Panc1 (cell line): ENCODE results near the gene CHMP6. TPM values are rescaled to one million over a fixed set of nuclear protein-coding genes. Genes with fewer than 3 reads are reported as not detected.
A peak's percentile ranks its signal among the peaks of the same experiment; 100 is the strongest.

Experiments
- ATAC-seq: fragments of 200-7000 bp; cut with Tn5 transposase; 2 replicates; pipeline ENCODE4 v1.9.1; 2020; ENCODE audit warnings: mild to moderate bottlenecking, moderate library complexity
- BruUV-seq: library from RNA; stranded (reverse); fragments of 400-500 nt; replicated peaks from 2 replicates; lab custom pipeline; 2021; lab: Mats Ljungman, UMichigan
- CTCF ChIA-PET: fragments of 300-600 bp; sonication (Branson Sonifier 250); formaldehyde crosslinking; loops from one replicate; lab custom pipeline; 2022; ENCODE audit warnings: antibody characterized with exemption; lab: Charles Lee
- POLR2A ChIA-PET: fragments of 300-600 bp; sonication (Branson Sonifier 250); formaldehyde crosslinking; loops from one replicate; lab custom pipeline; 2022; ENCODE audit warnings: antibody characterized with exemption; lab: Charles Lee
- DNase-seq: peaks from one replicate; pipeline ENCODE4 v3.0.0-alpha.2; 2010; ENCODE audit warnings: low read depth, low spot score
- H3K27ac ChIP-seq: 2 replicates; pipeline ENCODE4 v1.5.1; 2011; ENCODE audit warnings: mild to moderate bottlenecking, low read length, inconsistent platforms
- H3K27me3 ChIP-seq: fragments of 200-500 bp; sonication (Bioruptor generic); 2 replicates; pipeline ENCODE4 v1.6.0; 2014; ENCODE audit warnings: low read length, inconsistent platforms; ENCODE audit not compliant: control insufficient read depth, insufficient read depth
- H3K36me3 ChIP-seq: fragments of 200-500 bp; sonication (Bioruptor generic); 2 replicates; pipeline ENCODE4 v1.5.1; 2014; ENCODE audit warnings: inconsistent platforms, mild to moderate bottlenecking, low read length, moderate library complexity; ENCODE audit not compliant: control insufficient read depth, insufficient read depth
- H3K4me1 ChIP-seq: 2 replicates; pipeline ENCODE4 v1.5.1; 2011; ENCODE audit warnings: inconsistent platforms, mild to moderate bottlenecking, low read length, moderate library complexity; ENCODE audit not compliant: control insufficient read depth, insufficient read depth
- H3K4me3 ChIP-seq, 2 experiments: 2 replicates each; pipeline ENCODE4 v1.5.1; 2011 to 2012; ENCODE audit warnings: low read depth in 2 of 2, low read length in 2 of 2, mild to moderate bottlenecking in 2 of 2, inconsistent platforms in 1 of 2, moderate library complexity in 1 of 2
- H3K9me3 ChIP-seq: fragments of 200-500 bp; sonication (Bioruptor generic); 2 replicates; pipeline ENCODE4 v1.5.1; 2014; ENCODE audit warnings: low read depth, mild to moderate bottlenecking, inconsistent platforms, low read length, moderate library complexity; ENCODE audit not compliant: control insufficient read depth, insufficient read depth
- CTCF ChIP-seq: fragments of 450-650 bp; IDR thresholded peaks from 2 replicates; pipeline ENCODE4 v1.5.1; 2017; ENCODE audit warnings: mild to moderate bottlenecking
- POLR2AphosphoS5 ChIP-seq: IDR thresholded peaks from 2 replicates; pipeline ENCODE4 v1.6.1; 2012; ENCODE audit warnings: mild to moderate bottlenecking, low read depth, low read length, moderate library complexity
- SIN3A ChIP-seq: IDR thresholded peaks from 2 replicates; pipeline ENCODE4 v1.6.1; 2012; ENCODE audit warnings: low read depth, mild to moderate bottlenecking, low read length, moderate library complexity, borderline replicate concordance; ENCODE audit not compliant: insufficient read depth
- TCF7L2 ChIP-seq: IDR thresholded peaks from 2 replicates; pipeline ENCODE4 v1.6.1; 2011; ENCODE audit warnings: mild to moderate bottlenecking, low read depth, low read length, inconsistent platforms
- in situ Hi-C: cut with HindIII; loops from 2 replicates; pipeline ENCODE4 v1.10.0; 2016; ENCODE audit warnings: low sequenced_read_pairs, low pct_unique_long_range_greater_than_20kb
- intact Hi-C: fragments of 100-400 bp; cut with micrococcal nuclease; formaldehyde crosslinking; loops from one replicate; pipeline ENCODE4 v1.10.0; 2022; ENCODE audit not compliant: unreplicated experiment
- total RNA-seq: library from RNA; stranded (reverse); gene quantifications from one replicate; pipeline ENCODE4 v1.2.1, GENCODE V29; 2021; ENCODE audit not compliant: unreplicated experiment
- TF ChIP-seq, protein P1 (sequence below), 2 experiments: IDR thresholded peaks; 2 replicates each; pipeline ENCODE4 v1.6.1; 2011 to 2012; ENCODE audit warnings: low read depth in 2 of 2, control low read depth in 1 of 2, low read length in 1 of 2, mild to moderate bottlenecking in 1 of 2, moderate library complexity in 1 of 2; ENCODE audit not compliant: insufficient read depth in 1 of 2

Gene CHMP6
- total RNA-seq, 1 experiment from 2014 or later: 43.7 TPM

DNA sequence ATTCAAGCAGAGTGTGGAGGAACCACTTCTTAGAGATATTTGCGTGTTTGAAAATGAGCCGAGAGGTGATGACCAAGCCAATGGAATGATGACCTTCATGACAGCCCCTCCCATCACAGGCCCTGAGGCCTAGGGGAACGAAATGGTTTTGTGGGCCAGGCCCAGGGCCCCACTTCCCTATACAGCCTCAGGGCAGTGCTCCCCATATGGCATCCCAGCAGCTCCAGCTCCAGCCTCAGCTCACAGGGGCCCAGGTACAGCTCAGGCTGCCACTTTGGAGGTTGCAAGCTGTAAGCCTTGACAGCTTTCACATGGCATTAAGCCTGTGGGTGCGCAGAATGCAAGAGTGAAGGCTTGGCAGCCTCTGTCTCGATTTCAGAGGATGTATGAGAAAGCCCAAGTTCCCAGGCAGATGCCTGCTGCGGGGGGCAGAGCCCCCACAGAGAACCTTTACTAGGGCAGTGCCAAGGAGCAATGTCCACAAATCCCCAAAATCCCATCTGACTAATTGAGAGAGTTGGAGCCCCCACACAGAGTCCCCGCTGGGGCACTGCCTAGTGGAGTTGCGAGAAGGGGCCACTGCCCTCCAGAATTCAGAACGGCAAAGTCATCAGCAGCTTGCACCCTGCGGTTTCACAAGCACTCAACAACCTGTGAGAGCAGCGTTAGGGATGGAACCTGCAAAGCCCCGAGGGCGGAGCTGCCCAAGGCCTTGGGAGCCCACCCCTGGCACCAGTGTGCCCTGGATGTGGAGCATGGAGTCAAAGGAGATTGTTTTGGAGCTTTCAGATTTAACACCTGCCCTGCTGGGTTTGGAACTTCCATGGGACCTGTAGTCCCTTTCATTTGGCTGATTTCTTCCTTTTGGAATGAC is 21.2 kb downstream of the CHMP6 start:
- Histone ChIP-seq H3K9me3 (0 out of 2 replicates have a peak, but pooled peaks cover 3% of the 10 kb centered on the region), H3K4me3 (no peak overlapping the region), H3K4me1 (peaks cover 3% of the 10 kb centered on the region), H3K36me3 (no peaks in the 10 kb centered on the region), H3K27me3 (no peaks in the 10 kb centered on the region), H3K27ac (no peak overlapping the region)
- ChIA-PET CTCF (no interaction called here), POLR2A (interaction anchor here (0.7 kb wide), 2 partner anchors 10 to 427 kb away, joined by 7 read pairs; no protein-coding TSS in a partner anchor)
- in situ Hi-C loops (no loop called here), intact Hi-C loops (no loop called here)
- no peak for DNase-seq
- BruUV-seq: no TSS peak
- TF ChIP-seq SIN3A (no peak), TCF7L2 (no peak), CTCF (no peak), POLR2AphosphoS5 (no peak)
- TF ChIP-seq, protein P1, sequence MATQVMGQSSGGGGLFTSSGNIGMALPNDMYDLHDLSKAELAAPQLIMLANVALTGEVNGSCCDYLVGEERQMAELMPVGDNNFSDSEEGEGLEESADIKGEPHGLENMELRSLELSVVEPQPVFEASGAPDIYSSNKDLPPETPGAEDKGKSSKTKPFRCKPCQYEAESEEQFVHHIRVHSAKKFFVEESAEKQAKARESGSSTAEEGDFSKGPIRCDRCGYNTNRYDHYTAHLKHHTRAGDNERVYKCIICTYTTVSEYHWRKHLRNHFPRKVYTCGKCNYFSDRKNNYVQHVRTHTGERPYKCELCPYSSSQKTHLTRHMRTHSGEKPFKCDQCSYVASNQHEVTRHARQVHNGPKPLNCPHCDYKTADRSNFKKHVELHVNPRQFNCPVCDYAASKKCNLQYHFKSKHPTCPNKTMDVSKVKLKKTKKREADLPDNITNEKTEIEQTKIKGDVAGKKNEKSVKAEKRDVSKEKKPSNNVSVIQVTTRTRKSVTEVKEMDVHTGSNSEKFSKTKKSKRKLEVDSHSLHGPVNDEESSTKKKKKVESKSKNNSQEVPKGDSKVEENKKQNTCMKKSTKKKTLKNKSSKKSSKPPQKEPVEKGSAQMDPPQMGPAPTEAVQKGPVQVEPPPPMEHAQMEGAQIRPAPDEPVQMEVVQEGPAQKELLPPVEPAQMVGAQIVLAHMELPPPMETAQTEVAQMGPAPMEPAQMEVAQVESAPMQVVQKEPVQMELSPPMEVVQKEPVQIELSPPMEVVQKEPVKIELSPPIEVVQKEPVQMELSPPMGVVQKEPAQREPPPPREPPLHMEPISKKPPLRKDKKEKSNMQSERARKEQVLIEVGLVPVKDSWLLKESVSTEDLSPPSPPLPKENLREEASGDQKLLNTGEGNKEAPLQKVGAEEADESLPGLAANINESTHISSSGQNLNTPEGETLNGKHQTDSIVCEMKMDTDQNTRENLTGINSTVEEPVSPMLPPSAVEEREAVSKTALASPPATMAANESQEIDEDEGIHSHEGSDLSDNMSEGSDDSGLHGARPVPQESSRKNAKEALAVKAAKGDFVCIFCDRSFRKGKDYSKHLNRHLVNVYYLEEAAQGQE (IDR thresholded peaks at IDR 0.05; ENCODE audit: insufficient read depth in 1 of 2, low read depth in 2 of 2, low read length in 1 of 2): no peak
- ATAC-seq: 0 out of 2 replicates have a peak, but pooled peaks have one; percentile 23

DNA sequence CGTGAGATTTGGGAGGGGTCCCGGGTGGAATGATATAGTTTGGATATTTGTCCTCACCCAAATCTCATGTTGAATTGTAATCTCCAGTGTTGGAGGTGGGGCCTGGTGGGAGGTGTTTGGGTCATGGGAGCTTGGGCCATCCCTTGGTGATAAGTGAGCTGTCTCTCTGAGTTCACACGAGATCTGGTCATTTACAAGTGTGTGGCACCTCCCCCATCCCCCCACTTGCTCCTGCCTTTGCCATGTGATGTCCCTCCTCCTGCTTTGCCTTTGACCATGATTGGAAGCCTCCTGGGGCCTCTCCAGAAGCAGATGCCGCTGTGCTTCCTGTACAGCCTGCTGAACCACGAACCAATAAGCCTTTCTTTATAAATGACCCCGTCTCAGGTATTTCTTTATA is 22.0 kb downstream of the CHMP6 start:
- DNase-seq: no peak
- in situ Hi-C loops: no loop called here
- Histone ChIP-seq H3K27ac (no peak overlapping the region), H3K27me3 (no peaks in the 10 kb centered on the region), H3K9me3 (0 out of 2 replicates have a peak, but pooled peaks cover 3% of the 10 kb centered on the region), H3K36me3 (no peaks in the 10 kb centered on the region), H3K4me3 (no peak overlapping the region), H3K4me1 (peaks cover 11% of the 10 kb centered on the region)
- TF ChIP-seq CTCF (no peak), SIN3A (no peak), TCF7L2 (no peak), POLR2AphosphoS5 (no peak)
- TF ChIP-seq, protein P1 (IDR thresholded peaks at IDR 0.05; ENCODE audit: insufficient read depth in 1 of 2, low read depth in 2 of 2, low read length in 1 of 2): no peak
- CTCF ChIA-PET: no interaction called here
- POLR2A ChIA-PET: no interaction called here
- ATAC-seq: no peak
- BruUV-seq: no TSS peak
- intact Hi-C loops: no loop called here
